ENCODE measurements around the gene RBBP8. TPM values are rescaled to one million over a fixed set of nuclear protein-coding genes. Genes with fewer than 3 reads are reported as not detected.

Gene RBBP8
- total and polyA plus RNA-seq, 2 donors (not counting 3 experiments of a cell fraction or from before 2014, with no cell fraction given) = 3.0 to 13.5 TPM

DNA sequence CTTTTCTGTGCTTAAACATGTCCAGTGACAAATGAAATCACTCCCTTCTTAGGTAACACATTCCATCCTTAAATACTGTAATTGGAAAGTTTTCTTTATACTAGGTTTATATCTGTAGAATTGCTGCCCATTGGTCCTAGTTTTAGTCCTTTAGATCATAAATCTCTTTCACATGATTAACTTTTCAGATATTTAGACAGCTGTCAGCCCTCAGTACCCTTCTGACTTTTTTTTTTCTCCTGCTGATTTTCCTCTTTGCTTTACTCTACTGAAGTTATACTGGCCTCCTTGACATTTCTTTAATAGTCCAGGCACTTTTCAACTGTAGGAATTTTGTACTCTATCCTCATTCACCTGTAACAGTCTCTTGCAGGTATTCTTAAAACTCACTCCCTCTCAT, 28.9 kb downstream of the RBBP8 start:
- Histone ChIP-seq H2AFZ (ENCODE audit: low read depth, low read length) (no peak overlapping the region), H3K79me2 (ENCODE audit: control insufficient read depth, insufficient read depth, low read length) (no peaks in the 10 kb centered on the region), H4K20me1 (replicated peaks; ENCODE audit: control insufficient read depth, extremely low read depth, insufficient read depth, low read length) (no peaks in the 10 kb centered on the region), H3K27me3 (ENCODE audit: control insufficient read depth in 2 of 2, insufficient read depth in 2 of 2, low read length in 2 of 2) (no peaks in the 10 kb centered on the region), H3K36me3 (ENCODE audit: control insufficient read depth in 2 of 2, extremely low read depth in 1 of 2, insufficient read depth in 2 of 2, low read length in 2 of 2) (no peaks in the 10 kb centered on the region), H3K9ac (replicated peaks; ENCODE audit: extremely low read depth, insufficient read depth, low read length) (no peak overlapping the region), H3K4me3 (replicated peaks in 1 of 3; ENCODE audit: insufficient read depth in 1 of 3, low read depth in 1 of 3, low read length in 3 of 3) (no peak overlapping the region), H3K9me1 (replicated peaks; ENCODE audit: control insufficient read depth, extremely low read depth, insufficient read depth, low read length) (no peaks in the 10 kb centered on the region), H3K4me2 (ENCODE audit: insufficient read depth, low read length) (no peak overlapping the region), H3K9me3 (replicated peaks; ENCODE audit: control insufficient read depth, insufficient read depth, low read length) (no peaks in the 10 kb centered on the region), H3K27ac (ENCODE audit: insufficient read depth, low read depth, low read length) (no peak overlapping the region), H3K4me1 (ENCODE audit: control insufficient read depth, extremely low read depth, insufficient read depth, low read length) (no peaks in the 10 kb centered on the region)
- no TSS peak for BruUV-seq (replicated peaks)
- FAIRE-seq = no peak
- dilution Hi-C loops (cut with MboI; ENCODE audit: extremely low pct_ligation_motif_present, low sequenced_read_pairs) = no loop called here
- ChIA-PET POLR2A (no interaction called here), CTCF (interaction anchor here (0.9 to 1.7 kb wide), 6 partner anchors 8 to 21 kb away, joined by 3 to 6 read pairs (median 3); no protein-coding TSS in a partner anchor)
- TF ChIP-seq POLR2AphosphoS5 (IDR thresholded peaks at IDR 0.05; ENCODE audit: insufficient read depth, low read depth, low read length) = no peak
- TF ChIP-seq JUN (IDR thresholded peaks at IDR 0.05; ENCODE audit: borderline replicate concordance, insufficient read depth, insufficient read length, low read depth) = no peak
- TF ChIP-seq FOS (IDR thresholded peaks at IDR 0.05; ENCODE audit: borderline replicate concordance, insufficient read depth, low read length) = no peak
- no peak for TF ChIP-seq MYC (IDR thresholded peaks at IDR 0.05; ENCODE audit: low read depth, low read length)
- TF ChIP-seq, protein P1, sequence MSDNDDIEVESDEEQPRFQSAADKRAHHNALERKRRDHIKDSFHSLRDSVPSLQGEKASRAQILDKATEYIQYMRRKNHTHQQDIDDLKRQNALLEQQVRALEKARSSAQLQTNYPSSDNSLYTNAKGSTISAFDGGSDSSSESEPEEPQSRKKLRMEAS (IDR thresholded peaks at IDR 0.05; ENCODE audit: insufficient read depth, insufficient read length) = no peak
- no peak for TF ChIP-seq GATA2 (IDR thresholded peaks at IDR 0.05; ENCODE audit: insufficient read depth, insufficient read length, low read depth, low read length)
- no peak for TF ChIP-seq POLR2A (IDR thresholded peaks at IDR 0.05; ENCODE audit: low read depth, low read length)
- TF ChIP-seq, protein P2, sequence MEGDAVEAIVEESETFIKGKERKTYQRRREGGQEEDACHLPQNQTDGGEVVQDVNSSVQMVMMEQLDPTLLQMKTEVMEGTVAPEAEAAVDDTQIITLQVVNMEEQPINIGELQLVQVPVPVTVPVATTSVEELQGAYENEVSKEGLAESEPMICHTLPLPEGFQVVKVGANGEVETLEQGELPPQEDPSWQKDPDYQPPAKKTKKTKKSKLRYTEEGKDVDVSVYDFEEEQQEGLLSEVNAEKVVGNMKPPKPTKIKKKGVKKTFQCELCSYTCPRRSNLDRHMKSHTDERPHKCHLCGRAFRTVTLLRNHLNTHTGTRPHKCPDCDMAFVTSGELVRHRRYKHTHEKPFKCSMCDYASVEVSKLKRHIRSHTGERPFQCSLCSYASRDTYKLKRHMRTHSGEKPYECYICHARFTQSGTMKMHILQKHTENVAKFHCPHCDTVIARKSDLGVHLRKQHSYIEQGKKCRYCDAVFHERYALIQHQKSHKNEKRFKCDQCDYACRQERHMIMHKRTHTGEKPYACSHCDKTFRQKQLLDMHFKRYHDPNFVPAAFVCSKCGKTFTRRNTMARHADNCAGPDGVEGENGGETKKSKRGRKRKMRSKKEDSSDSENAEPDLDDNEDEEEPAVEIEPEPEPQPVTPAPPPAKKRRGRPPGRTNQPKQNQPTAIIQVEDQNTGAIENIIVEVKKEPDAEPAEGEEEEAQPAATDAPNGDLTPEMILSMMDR (IDR thresholded peaks at IDR 0.05; ENCODE audit: extremely low read depth in 1 of 2, insufficient read depth in 1 of 2, low read depth in 1 of 2, low read length in 2 of 2) = no peak
- TF ChIP-seq EZH2 (IDR thresholded peaks at IDR 0.05; ENCODE audit: borderline replicate concordance, low read depth, low read length, severe bottlenecking) = no peak
- DNase-seq (ENCODE audit: low read depth, low spot score) = no peak
- intact Hi-C loops (cut with micrococcal nuclease) = no loop called here
